GM15510 (cell line): ENCODE measurements around the gene RAD51B.

Experiments used
- POLR2A ChIP-seq: IDR thresholded peaks from 3 replicates; pipeline ENCODE4 v1.6.1; 2011; ENCODE audit warnings: borderline replicate concordance; ENCODE audit not compliant: insufficient read length; ENCODE audit errors: extremely low read depth

Gene RAD51B

DNA sequence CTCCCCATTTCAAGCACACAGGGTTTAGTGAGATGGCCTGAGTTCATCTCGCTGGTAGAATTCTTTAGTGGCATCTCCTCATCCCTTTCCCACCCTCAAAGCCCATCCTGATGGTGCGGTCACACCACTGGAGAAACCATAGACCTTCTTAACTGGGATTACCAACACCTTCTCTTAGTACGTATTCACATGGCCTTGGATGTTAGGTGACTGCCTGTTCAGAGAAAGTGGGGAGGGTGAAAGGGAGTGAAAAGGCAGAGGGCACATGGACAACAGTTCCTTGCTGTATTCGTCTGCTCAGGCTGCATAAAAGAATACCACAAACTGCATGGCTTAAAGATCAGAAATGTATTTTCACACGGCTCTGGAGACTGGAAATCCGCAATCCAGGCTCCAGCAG lies 667.2 kb downstream of the RAD51B start:
- no peak for TF ChIP-seq POLR2A

- no peak for TF ChIP-seq POLR2A
These were observed 668.4 kb downstream of the RAD51B start for GRCh38 chr14:68487805-68488590.

DNA sequence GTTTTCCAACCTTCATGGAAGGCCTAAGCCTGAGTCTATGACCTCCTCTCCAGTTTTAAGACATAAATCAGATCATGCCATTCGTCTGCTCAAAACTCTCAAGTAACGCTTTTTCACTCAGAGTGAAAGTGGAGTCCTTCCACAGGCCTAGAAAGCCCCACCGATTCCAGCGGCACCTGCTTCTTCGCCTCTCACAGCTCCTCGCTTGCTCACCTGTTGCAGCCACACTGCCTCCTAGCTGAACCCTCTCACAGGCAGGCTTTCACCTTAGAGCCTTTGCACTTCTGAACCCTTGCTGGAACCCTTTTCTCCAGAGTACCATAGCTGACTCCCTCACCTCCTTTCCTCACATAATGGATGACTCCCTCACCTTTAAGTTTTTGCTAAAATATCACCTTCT lies 672.2 kb downstream of the RAD51B start:
- TF ChIP-seq POLR2A: no peak

- TF ChIP-seq POLR2A: no peak
These were observed 673.0 kb downstream of the RAD51B start for GRCh38 chr14:68492381-68493151.

- no peak for TF ChIP-seq POLR2A
These were observed 673.8 kb downstream of the RAD51B start for GRCh38 chr14:68493152-68493911.

- TF ChIP-seq POLR2A: no peak
These were observed 675.8 kb downstream of the RAD51B start for GRCh38 chr14:68495101-68496039.

- TF ChIP-seq POLR2A: no peak
These were observed 677.4 kb downstream of the RAD51B start for GRCh38 chr14:68497011-68497410.

DNA sequence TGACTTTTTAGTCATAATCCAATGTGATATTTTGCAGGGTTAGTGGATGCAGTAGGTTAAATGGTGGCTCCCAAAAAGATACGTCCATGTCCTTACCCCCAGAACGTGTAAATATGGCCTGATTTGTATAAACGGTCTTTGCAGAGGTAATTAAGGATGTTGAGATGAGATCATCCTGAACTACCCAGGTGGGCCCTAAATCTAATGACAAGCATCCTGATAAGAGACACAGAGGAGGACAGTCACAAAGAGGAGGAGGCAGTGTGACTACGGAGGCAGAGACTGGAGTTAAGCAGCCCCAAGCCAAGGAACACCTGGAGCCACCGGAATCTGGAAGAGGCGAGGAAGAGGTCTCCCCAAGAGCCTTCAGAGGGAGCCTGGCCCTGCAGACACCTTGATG lies 679.9 kb downstream of the RAD51B start:
- no peak for TF ChIP-seq POLR2A

DNA sequence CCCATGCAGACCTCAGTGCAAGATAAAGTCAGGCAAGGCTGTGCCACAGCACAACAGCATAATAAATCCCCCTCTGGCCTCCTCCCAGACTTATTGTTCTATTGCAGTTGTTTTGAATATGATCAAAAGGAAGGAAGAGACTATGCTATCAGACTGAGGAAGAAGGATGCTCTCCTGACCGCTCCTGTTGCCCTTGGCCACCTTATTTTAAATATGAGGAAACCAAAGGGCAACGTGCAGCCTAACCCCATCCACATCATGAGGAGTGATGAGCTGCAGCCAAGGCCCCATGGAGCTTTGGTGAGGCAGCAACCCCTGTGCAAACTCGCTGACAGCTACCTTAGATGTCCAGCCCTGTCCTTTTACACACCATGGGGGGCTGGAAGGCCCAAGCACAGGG lies 681.6 kb downstream of the RAD51B start:
- no peak for TF ChIP-seq POLR2A

- TF ChIP-seq POLR2A: no peak
These were observed 682.1 kb downstream of the RAD51B start for GRCh38 chr14:68501614-68502052.

DNA sequence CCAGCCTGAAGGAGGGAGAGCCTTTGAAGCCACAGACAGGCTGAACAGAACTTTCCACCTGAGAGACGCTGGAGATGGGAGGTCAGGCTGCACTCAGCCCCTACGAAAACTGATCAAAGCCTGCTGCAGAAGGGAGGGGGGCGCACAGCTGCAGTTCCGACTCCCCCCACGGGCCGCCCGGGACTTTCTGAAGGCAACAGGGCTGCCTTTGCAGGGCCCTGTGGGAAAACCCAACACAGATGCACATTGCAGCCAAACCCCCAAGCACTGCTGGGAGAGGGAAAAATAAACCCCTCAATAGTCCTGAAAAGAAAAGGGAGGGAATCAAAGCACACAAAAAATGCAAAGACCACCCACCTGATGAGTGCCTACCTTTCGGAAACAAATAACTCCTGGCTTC lies 682.7 kb downstream of the RAD51B start:
- no peak for TF ChIP-seq POLR2A

DNA sequence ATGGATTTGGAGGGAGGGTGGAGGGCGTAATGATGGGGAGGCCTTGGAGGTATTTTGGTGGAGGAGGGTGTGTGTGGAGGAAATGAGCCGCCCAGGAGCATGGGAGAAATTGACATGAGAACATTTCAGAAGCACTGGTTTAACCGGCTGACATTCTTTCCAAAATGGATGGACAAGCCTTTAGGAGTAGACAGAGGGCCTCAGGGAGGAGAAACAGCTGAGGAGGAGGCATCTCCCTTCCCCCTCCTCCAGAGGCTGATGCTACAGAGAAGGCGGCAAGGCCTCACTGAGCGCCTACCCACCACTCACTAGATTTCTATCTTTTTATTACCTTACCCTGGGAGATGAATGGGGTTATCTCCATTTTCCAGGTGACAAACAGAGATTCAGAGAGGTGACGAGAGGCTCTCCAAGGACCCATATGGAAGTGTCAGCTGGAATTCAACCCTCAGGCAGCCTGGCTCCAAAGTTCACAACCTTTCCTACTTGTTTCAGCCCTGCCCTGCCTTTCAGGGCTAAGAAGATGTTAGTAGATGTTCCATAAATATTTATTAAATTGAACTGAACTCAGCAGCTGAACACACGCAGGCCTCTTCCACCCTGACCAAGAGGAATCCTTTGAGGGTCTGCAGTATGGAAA lies 683.7 kb downstream of the RAD51B start:
- no peak for TF ChIP-seq POLR2A

DNA sequence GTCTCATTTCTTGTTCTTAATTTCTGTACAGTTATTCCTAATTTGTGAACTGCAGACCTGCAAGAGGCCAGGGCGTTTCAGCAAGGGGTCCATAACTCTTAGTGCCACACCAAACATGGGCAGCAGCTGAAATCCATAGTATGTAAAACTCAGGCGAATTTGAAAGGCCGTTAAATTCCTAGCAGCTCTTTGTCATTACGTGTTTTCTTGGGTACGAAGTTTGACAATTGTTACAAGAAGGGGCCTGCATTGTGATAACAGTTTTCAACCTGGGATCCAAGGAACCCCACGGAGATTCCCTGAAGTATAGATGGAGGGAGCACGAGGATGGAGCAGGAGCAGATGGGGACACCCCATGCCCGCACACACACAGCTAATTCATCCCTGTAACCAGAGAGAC lies 685.3 kb downstream of the RAD51B start:
- TF ChIP-seq POLR2A: no peak
